ENCODE results near the gene AUP1. TPM values are rescaled to one million over a fixed set of nuclear protein-coding genes. Genes with fewer than 3 reads are reported as not detected.

The AUP1 gene
- total RNA-seq, 4 donors from 2014 or later, result 111 to 170 (median 145) TPM

GRCh38 chr2:74500578-74500946 is 28.9 kb downstream of the AUP1 start:
- no peak for TF ChIP-seq POLR2A (IDR thresholded peaks at IDR 0.05)
- no peak for TF ChIP-seq POLR2AphosphoS5 (IDR thresholded peaks at IDR 0.05)
- TF ChIP-seq EP300 (IDR thresholded peaks at IDR 0.05), result no peak
- no peak for TF ChIP-seq CTCF (IDR thresholded peaks at IDR 0.05)
- Histone ChIP-seq H3K27ac (no peak overlapping the region), H3K4me1 (peaks cover 61% of the 10 kb centered on the region), H3K27me3 (peaks cover 61% of the 10 kb centered on the region), H3K9me3 (no peaks in the 10 kb centered on the region), H3K4me3 (no peak overlapping the region), H3K36me3 (peaks cover 12% of the 10 kb centered on the region)
- no peak for DNase-seq (ENCODE audit: low spot score in 2 of 2)

- Histone ChIP-seq H3K27ac (no peak overlapping the region), H3K4me1 (peaks cover 56% of the 10 kb centered on the region), H3K36me3 (peaks cover 7% of the 10 kb centered on the region), H3K27me3 (peaks cover 61% of the 10 kb centered on the region), H3K4me3 (no peak overlapping the region), H3K9me3 (no peaks in the 10 kb centered on the region)
- no peak for DNase-seq (ENCODE audit: low spot score in 2 of 2)
- TF ChIP-seq EP300 (IDR thresholded peaks at IDR 0.05), result no peak
- 63% methylated on average over 6 of the region's 15 CpGs for WGBS
Measured at GRCh38 chr2:74499940-74500577, 29.4 kb downstream of the AUP1 start.

- Histone ChIP-seq H3K4me3 (peak within 1 kb of the TSS; percentile 46), H3K9me3 (no peaks in the 10 kb centered on the region), H3K27me3 (peaks cover 61% of the 10 kb centered on the region), H3K27ac (no peak within 1 kb of the TSS), H3K4me1 (peaks cover 51% of the 10 kb centered on the region), H3K36me3 (peaks cover under 1% of the 10 kb centered on the region)
- TF ChIP-seq POLR2A (IDR thresholded peaks at IDR 0.05), result no peak
- TF ChIP-seq CTCF (IDR thresholded peaks at IDR 0.05), result no peak
- no peak for TF ChIP-seq POLR2AphosphoS5 (IDR thresholded peaks at IDR 0.05)
- no peak for TF ChIP-seq EP300 (IDR thresholded peaks at IDR 0.05)
- 0% methylated on average over 15 of the region's 65 CpGs for WGBS
- no peak for DNase-seq (ENCODE audit: low spot score in 2 of 2)
Measured at GRCh38 chr2:74499267-74499939, 30.1 kb downstream of the AUP1 start, which contains the start of gene LBX2. TSS of gene LBX2 (minus strand) at chr2:74499603. CDS start at chr2:74499537, 66 bp downstream.

GRCh38 chr2:74498500-74499266 is 30.8 kb downstream of the AUP1 start:
- 2% methylated on average over 41 of the region's 41 CpGs for WGBS
- peaks cover 45% of the 10 kb centered on the region for H3K4me1 ChIP-seq
- no peak for DNase-seq (ENCODE audit: low spot score in 2 of 2)
- H3K4me3 ChIP-seq, result peak overlapping the region; percentile 46
- TF ChIP-seq POLR2A (IDR thresholded peaks at IDR 0.05), result no peak
- no peak for TF ChIP-seq EP300 (IDR thresholded peaks at IDR 0.05)
- peaks cover 61% of the 10 kb centered on the region for H3K27me3 ChIP-seq
- no peak overlapping the region for H3K27ac ChIP-seq
- peaks cover 8% of the 10 kb centered on the region for H3K36me3 ChIP-seq
- H3K9me3 ChIP-seq, result no peaks in the 10 kb centered on the region

- Histone ChIP-seq H3K4me3 (peak overlapping the region; percentile 46), H3K4me1 (peaks cover 37% of the 10 kb centered on the region), H3K9me3 (no peaks in the 10 kb centered on the region), H3K36me3 (peaks cover 15% of the 10 kb centered on the region), H3K27ac (no peak overlapping the region), H3K27me3 (peaks cover 57% of the 10 kb centered on the region)
- WGBS, result 4% methylated on average over 37 of the region's 61 CpGs
- no peak for TF ChIP-seq CTCF (IDR thresholded peaks at IDR 0.05)
- no peak for TF ChIP-seq POLR2A (IDR thresholded peaks at IDR 0.05)
- TF ChIP-seq POLR2AphosphoS5 (IDR thresholded peaks at IDR 0.05), result no peak
- TF ChIP-seq EP300 (IDR thresholded peaks at IDR 0.05), result no peak
- DNase-seq (ENCODE audit: low spot score in 2 of 2), result peak in 1 of 2 donors; percentile 69
Measured at GRCh38 chr2:74497777-74498499, 31.6 kb downstream of the AUP1 start.
